Rectal smooth muscle tissue (tissue), 1 donor: ENCODE measurements around the gene EPHB6.

Experiments
- H3K27ac ChIP-seq: one replicate; pipeline ENCODE4 v1.7.0; 2013; ENCODE audit warnings: low read depth, low read length, inconsistent platforms
- H3K27me3 ChIP-seq: one replicate; pipeline ENCODE4 v1.7.0; 2013; ENCODE audit warnings: low read length; ENCODE audit not compliant: control insufficient read depth, insufficient read depth
- H3K36me3 ChIP-seq: one replicate; pipeline ENCODE4 v1.7.0; 2013; ENCODE audit warnings: low read length; ENCODE audit not compliant: control insufficient read depth, insufficient read depth
- H3K4me1 ChIP-seq: one replicate; pipeline ENCODE4 v1.7.0; 2013; ENCODE audit warnings: low read length; ENCODE audit not compliant: control insufficient read depth, insufficient read depth
- H3K4me3 ChIP-seq: one replicate; pipeline ENCODE4 v1.7.0; 2013; ENCODE audit warnings: low read length
- H3K9ac ChIP-seq: one replicate; pipeline ENCODE4 v1.7.0; 2013; ENCODE audit warnings: low read length

EPHB6 gene

DNA sequence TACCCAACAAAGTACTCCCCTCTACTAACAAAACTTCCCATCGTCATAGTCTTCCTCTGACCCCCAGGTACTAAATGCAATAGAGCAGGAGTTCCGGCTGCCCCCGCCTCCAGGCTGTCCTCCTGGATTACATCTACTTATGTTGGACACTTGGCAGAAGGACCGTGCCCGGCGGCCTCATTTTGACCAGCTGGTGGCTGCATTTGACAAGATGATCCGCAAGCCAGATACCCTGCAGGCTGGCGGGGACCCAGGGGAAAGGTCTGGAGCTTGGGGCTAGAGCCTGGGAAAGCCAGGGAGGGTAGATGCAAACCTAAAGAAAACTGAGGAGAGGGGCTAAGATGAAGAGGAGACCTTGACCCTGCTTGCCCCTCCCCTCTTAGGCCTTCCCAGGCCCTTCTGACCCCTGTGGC, 15.3 kb downstream of the EPHB6 start:
- Histone ChIP-seq H3K27ac (no peak overlapping the region), H3K4me3 (no peak overlapping the region), H3K36me3 (no peaks in the 10 kb centered on the region), H3K9ac (no peak overlapping the region), H3K4me1 (no peaks in the 10 kb centered on the region), H3K27me3 (no peaks in the 10 kb centered on the region)

GRCh38 chr7:142870566-142871259, 15.8 kb downstream of the EPHB6 start:
- H3K36me3 ChIP-seq: no peaks in the 10 kb centered on the region
- no peaks in the 10 kb centered on the region for H3K27me3 ChIP-seq
- H3K9ac ChIP-seq: no peak overlapping the region
- H3K4me1 ChIP-seq: no peaks in the 10 kb centered on the region
- no peak overlapping the region for H3K4me3 ChIP-seq
- no peak overlapping the region for H3K27ac ChIP-seq

DNA sequence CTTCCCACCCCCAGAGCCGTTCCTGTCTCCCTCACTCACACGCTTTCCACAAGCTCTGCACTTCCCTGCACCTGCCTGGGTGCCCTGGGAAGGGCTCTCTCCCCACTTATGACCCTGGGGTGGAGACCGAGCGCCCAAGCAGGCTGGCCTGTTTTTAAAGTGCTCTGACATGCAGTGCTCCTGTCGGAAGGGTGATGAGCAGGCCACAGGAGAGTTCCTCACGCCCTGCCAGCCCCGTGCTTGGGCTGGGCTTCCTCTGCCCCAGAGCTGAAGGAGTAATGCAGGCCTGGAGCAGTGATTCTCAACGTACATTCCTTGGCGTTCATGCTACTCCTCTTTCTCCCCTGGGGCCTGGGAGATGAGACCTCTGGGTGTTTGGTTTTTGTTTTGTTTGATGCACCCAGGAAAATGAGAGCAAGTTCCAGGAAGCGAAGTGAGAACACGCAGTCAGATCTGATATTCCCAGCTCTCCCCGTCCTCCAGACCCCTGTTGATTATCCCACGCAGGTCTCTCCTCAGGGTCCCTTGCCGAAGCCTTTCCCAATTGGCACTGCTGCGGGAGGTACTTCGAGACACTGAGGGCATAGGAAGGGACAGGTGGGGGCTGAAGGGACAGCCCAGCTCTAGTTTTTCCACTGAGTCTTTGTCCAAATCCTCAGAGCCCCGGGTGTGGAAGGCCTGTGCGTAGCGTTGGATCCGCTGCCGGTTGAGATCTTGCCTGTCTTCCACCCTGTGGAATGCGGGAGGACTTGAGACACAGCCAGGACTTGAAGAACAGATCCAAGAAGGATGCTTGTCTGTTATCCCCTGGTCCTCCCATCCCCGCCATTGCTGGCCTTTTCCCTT, 16.6 kb downstream of the EPHB6 start:
- H3K27me3 ChIP-seq: no peaks in the 10 kb centered on the region
- no peak overlapping the region for H3K27ac ChIP-seq
- H3K4me1 ChIP-seq: no peaks in the 10 kb centered on the region
- H3K4me3 ChIP-seq: no peak overlapping the region
- no peaks in the 10 kb centered on the region for H3K36me3 ChIP-seq
- no peak overlapping the region for H3K9ac ChIP-seq

DNA sequence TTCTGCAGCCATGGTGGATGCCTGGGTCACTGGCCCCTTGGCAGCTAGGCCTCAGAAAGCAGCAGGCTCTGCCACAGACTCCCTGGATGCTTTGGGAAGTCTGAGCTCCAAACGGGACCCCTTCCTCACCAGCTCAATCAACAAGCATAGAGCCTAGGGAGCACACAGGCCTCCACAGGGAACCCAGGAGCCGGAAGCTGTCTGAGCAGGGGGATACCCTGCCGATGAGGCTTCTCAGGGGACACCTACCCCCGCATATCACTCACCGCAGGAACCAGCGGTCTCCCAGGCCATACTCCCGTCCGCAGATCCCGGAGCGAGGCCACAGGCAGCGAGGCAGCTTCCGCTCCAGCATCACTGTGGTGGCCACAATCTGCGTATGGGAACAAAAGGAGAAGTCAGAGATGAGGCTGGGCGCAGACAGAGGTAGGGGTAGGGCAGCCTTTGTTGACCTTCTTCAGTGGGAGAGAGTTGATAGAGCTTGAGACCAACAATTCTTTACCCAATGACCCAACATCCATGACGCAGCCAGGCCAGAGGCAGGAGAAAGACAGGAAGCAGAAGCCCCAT, 17.3 kb downstream of the EPHB6 start:
- Histone ChIP-seq H3K4me3 (no peak overlapping the region), H3K27ac (no peak overlapping the region), H3K9ac (no peak overlapping the region), H3K36me3 (no peaks in the 10 kb centered on the region), H3K27me3 (no peaks in the 10 kb centered on the region), H3K4me1 (no peaks in the 10 kb centered on the region)

DNA sequence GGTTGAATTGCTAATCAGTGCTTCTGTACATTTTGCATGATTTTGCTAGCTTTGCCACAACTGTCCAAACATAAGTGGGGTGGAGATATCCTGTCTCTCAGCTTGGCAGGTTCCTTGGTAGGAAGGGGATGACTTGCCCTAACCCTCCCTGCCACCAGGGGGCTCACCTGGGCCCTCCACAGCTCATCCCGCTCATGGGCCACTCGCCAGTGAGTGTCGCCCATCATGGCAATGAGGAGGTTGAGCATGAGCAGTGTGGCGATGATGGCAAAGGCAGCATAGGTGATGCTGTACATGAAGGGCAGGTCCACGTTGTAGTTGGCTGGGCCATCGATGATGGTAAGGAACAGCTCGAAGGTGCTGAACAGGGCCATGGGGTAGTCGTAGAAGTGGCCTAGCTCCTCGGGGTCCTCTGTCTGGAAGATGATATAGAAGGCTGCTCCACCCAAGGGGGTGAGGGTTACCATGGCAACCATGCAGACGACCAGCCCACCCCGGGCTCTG, 18.5 kb downstream of the EPHB6 start:
- Histone ChIP-seq H3K4me1 (no peaks in the 10 kb centered on the region), H3K36me3 (no peaks in the 10 kb centered on the region), H3K27ac (no peak overlapping the region), H3K9ac (no peak overlapping the region), H3K4me3 (no peak overlapping the region), H3K27me3 (no peaks in the 10 kb centered on the region)

GRCh38 chr7:142873871-142874270, 19.0 kb downstream of the EPHB6 start:
- no peaks in the 10 kb centered on the region for H3K27me3 ChIP-seq
- H3K4me3 ChIP-seq: no peak overlapping the region
- H3K9ac ChIP-seq: no peak overlapping the region
- no peaks in the 10 kb centered on the region for H3K4me1 ChIP-seq
- H3K36me3 ChIP-seq: no peaks in the 10 kb centered on the region
- no peak overlapping the region for H3K27ac ChIP-seq

- Histone ChIP-seq H3K27ac (no peak overlapping the region), H3K4me1 (no peaks in the 10 kb centered on the region)
These were observed 19.5 kb downstream of the EPHB6 start for GRCh38 chr7:142874409-142874808.

DNA sequence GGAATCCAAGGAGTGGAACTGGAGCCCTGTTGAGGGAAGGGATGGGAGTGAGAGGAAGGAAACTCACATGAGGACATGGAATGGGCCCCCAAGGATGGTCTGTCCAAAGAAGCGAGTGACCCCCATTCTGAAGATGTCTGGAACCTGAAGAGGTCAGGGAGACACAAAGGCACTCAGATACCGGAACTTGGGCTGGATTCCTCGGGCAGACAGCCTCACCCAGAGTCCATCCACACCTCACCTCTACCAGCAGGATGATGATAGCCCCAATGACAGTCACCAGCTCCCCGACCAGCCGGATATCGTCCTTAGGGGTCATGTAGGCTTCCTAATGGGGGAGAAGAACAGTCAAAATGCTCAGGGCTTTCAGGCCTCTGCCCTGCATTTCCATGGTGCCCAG, 20.0 kb downstream of the EPHB6 start:
- H3K36me3 ChIP-seq: no peaks in the 10 kb centered on the region
- H3K4me3 ChIP-seq: no peak overlapping the region
- H3K4me1 ChIP-seq: no peaks in the 10 kb centered on the region
- no peak overlapping the region for H3K27ac ChIP-seq
- no peaks in the 10 kb centered on the region for H3K27me3 ChIP-seq
- H3K9ac ChIP-seq: no peak overlapping the region

More at GRCh38 chr7:142874409-142874808, 19.5 kb downstream of the EPHB6 start:
- no peak overlapping the region for H3K4me3 ChIP-seq
- no peaks in the 10 kb centered on the region for H3K36me3 ChIP-seq
- H3K27me3 ChIP-seq: no peaks in the 10 kb centered on the region
- H3K9ac ChIP-seq: no peak overlapping the region

DNA sequence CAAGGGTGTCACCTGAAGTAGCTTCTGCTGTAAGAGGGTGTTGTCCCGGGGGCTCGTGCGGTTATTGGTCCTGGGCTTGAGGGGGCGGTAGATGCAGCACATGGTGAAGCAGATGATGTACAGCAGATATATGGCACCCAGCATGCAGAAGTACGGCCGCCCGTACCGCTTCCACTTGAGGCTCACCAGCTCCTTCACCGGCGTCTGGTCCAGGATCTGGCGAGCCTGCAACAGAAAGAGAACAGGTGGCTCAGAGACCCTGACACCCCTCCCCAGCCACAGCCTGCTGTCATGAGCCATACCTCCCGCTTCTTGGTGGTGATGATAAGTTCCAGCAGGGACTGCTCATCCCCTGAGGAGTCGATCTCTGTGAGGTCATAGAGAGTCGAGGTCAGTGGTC, 20.6 kb downstream of the EPHB6 start:
- Histone ChIP-seq H3K27me3 (no peaks in the 10 kb centered on the region), H3K4me3 (no peak overlapping the region), H3K9ac (no peak overlapping the region), H3K36me3 (no peaks in the 10 kb centered on the region), H3K27ac (no peak overlapping the region), H3K4me1 (no peaks in the 10 kb centered on the region)

DNA sequence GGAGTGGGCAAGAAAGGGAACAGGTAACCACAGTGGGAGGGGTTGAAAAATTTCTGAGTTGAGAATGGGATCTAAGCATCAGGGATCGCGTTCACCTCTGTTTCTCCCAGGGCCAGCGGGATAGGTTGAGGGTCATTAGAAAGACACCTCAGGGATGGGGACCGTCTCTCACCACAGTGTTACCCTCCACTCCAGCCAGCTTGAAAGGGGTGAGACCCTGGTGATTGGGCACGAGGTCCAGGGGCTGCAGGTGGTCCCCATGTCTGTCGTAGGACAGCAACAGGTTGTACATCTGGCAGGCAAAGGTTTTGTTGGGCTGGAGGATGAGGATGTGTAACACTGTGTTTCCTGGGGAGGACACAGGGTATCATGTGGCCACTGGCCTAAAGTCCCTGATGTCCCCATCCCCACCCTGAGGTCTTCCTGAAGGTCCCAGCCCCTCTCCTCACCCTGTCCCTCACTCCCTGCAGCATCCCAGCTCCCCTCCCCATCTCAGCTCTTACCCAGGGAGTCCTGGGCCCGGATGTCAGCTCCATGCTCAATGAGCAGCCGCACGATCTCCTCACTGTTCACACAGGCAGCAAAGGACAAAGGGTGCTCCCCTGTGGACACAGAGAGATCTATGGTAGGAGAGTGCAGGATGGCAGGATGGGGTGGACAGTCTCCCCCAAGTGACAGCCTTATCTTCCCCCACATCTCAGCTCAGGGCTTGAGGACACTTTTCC, 21.5 kb downstream of the EPHB6 start:
- no peak overlapping the region for H3K27ac ChIP-seq
- no peaks in the 10 kb centered on the region for H3K27me3 ChIP-seq
- no peak overlapping the region for H3K9ac ChIP-seq
- no peaks in the 10 kb centered on the region for H3K4me1 ChIP-seq
- no peaks in the 10 kb centered on the region for H3K36me3 ChIP-seq
- H3K4me3 ChIP-seq: no peak overlapping the region

DNA sequence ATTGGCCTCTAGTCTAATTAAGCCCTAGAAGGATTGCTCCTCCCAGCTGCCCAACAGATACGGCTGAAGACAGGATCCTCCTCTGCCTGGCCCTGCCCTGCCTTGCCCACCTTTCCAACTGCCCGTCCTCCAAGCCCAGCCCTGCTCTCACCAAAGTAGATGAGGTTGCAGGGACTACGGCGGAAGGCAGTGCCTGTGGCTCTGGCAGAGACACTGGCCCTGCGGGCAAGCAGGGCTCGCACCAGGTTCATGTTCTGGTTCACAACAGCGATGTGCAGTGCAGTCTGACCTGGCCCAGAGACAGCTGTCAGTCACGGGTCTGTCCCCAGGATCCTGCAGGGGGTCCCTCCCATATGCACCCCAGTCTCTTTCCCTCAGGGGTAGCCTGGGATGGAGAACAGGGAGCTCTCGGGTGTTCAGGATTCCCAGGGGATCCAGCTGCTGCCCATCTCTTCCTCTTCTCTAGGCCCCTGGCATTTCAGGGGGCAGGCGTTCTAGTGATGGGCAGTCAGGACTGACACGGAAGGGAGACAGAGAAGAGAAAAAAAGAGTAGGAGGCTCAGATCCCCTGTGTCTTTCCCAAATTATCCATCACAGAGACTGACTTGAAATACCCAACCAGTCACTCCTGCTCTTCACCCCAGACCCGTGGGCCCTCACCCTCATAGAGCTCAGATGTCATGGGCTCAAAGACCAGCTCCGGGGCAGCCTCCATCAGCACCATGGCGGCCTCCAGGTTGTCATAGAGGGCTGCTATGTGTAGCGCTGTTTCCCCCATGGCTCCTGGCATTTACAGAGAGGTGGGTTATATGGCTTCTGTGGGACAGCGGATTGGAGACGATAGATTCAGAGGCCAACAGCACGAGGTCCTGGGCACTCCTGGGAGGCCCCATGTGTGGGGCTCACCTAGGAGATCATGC, 22.4 kb downstream of the EPHB6 start:
- no peak overlapping the region for H3K27ac ChIP-seq
- H3K36me3 ChIP-seq: no peaks in the 10 kb centered on the region
- H3K4me3 ChIP-seq: no peak overlapping the region
- no peaks in the 10 kb centered on the region for H3K4me1 ChIP-seq
- H3K27me3 ChIP-seq: no peaks in the 10 kb centered on the region
- H3K9ac ChIP-seq: no peak overlapping the region
